C4-2B (cell line): ENCODE measurements around the gene CCIN.

Experiments used
- H3K27ac ChIP-seq: fragments of 450-650 bp; 2 replicates; pipeline ENCODE4 v1.5.1; 2017
- CTCF ChIP-seq: fragments of 450-650 bp; conservative IDR thresholded peaks from 2 replicates; pipeline ENCODE4 v1.5.1; 2017; ENCODE audit warnings: mild to moderate bottlenecking
- ZFX ChIP-seq: fragments of 450-650 bp; IDR thresholded peaks from 2 replicates; pipeline ENCODE4 v1.6.1; 2017

Gene CCIN

DNA sequence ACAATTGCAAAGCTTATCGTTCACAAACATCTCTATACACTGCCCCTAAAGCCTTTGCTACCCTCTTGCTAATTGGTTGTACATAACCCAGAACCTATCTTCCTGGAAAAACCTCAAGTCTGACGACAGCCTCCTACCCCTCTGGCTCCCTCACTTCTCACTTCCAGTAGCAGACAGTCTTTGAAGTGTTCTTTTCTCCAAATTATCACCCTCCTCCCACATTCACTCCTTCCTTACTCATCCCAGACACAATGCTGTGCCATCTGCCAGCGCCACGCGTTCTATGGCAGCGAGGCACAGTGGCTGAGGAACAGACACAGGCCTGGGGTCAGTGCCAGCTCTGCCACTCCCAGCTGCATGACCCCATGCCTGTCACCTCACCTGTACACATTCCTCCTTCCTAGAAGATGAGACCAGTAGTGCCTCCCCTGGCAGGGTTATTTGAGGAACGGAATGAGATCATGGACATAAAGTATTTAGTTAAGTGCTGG, 49.3 kb downstream of the CCIN start:
- no peak overlapping the region for H3K27ac ChIP-seq
- TF ChIP-seq ZFX = no peak
- no peak for TF ChIP-seq CTCF
